HG03469 (cell line): Measurements from ENCODE around the gene RRP15.
"Not testable (repeated sequence)": the region's sequence is repeated elsewhere in the genome, so short reads cannot be mapped to it uniquely, and the experiment has no call there.

Experiments used
- ATAC-seq: cut with Tn5 transposase; IDR thresholded peaks from one replicate; pipeline ENCODE4 v1.9.1; 2021; ENCODE audit warnings: mild to moderate bottlenecking, moderate library complexity, moderate number of reproducible peaks; ENCODE audit not compliant: unreplicated experiment

RRP15 gene

DNA sequence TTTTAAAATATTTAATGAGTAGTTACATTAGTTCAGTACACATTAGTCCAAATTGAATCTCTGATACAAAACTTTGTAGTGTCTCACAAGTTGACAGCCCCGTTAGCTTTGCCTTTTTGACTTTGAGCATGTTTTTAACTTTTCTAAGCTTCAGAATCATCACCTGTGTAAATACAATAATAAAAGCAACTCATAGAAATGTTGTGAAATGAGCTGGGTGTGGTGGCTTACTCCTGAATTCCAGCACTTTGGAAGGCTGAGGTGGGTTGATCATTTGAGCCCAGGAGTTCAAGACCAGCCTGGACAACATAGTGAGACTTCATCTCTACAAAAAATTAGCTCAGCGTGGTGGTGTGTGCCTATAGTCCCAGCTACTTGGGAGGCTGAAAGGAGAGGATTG lies 11.1 kb downstream of the RRP15 start:
- no peak for ATAC-seq

DNA sequence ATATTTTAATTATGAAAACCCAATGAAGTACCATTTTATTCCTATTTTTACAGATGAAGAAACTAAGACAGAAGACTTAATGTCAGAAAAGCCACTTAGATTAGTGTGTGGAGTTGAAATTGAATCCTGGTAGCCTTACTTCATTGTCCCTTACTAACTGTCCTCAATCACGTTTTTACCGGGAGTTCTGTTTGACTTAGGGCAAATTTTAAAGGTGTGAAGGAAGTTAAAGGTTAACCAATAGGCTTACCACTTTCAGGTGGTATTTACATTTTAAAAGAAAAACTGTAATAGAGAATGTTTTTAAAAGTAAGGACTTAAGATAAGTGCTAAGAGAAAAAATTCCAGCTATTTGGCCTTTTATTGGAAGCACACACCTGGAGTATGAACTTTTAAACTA lies 12.4 kb downstream of the RRP15 start:
- ATAC-seq: no peak

DNA sequence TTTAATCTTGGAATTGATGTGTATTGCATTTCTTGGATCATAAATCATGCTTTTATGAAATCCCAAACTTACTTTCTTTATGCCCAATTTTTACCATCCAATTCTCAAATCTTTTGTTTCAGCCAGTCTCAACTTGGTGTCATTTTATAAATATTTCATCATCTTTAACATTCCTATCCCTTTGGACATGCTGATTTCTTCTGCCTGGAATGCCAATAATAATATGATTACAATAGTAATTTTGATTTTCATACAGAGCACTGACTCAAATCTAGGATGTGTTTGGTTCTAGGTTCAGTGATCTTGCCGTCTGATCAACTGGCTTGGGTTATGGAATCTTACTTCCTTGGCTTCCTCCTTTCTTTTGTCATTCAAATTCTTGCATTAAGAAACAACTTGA lies 12.8 kb downstream of the RRP15 start:
- ATAC-seq: no peak

DNA sequence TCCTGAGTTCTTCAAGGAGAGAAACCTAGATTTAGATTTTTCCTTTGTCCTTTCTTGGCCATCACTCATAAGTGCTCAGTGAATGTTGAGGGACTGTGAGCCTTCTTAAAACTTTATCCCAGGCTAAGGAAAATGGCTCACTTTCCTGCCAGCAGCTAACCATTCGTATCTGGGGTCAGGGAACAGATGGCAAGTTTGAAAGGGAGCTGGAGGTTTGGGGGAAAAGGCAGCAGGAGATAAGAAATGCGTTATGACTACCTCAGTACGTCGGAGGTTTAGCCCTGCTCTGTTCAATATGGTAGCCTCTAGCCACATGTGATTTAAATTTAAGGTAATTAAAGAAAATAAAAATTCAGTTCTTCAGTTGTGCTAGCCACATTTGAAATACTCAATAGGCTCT lies 13.3 kb downstream of the RRP15 start:
- no peak for ATAC-seq

DNA sequence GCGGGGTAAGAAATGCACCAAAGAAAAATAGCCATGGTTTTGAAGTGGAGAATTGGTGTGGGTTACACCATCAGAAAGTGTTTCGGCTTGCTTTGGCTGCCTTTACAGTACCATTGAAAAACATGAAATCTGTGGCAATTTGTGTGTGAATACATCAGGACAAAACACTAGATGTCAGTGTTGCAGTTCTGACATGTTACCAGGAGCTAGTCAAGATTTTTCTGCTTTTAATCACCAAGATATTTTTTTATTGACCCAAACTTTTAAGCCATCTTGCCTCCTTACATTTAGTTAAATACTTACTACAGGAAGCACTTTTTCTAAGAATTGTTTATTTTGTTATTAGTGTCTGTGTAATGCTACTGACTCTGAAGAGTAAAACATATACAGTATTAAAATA lies 14.3 kb downstream of the RRP15 start:
- peak; percentile 60 for ATAC-seq

DNA sequence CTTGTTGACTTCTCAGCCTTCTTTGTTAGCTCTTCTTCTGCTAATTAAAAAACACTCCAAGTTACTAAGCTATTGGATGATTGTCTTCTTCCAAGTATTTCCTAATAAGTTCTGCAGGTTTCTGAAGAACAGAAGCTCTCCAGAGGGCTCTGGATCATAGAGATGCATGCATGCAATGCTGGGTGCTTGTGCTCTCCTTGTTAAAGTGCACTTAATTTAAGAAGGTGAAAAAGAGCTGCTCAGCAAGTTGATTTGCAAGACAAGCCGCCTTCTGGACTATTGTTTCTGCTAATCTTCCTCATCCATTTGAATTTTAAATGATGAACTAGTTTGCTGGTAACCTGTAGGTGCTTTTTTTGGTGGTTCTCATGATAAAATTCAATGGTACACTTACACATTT lies 16.1 kb downstream of the RRP15 start:
- no peak for ATAC-seq

DNA sequence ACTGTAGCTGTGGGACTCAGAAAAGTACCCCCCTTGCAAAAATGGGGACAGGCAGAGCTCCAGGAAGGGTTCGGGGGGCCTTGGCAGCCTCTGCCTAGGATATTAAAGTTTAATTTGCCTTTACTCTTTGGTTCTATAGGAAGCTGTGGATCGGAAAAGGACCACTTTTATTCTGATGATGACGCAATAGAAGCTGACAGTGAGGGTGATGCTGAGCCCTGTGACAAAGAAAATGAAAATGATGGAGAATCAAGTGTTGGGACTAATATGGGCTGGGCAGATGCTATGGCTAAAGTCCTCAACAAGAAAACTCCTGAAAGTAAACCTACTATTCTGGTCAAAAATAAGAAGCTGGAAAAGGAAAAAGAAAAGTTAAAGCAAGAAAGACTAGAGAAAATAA lies 17.1 kb downstream of the RRP15 start:
- no peak for ATAC-seq

DNA sequence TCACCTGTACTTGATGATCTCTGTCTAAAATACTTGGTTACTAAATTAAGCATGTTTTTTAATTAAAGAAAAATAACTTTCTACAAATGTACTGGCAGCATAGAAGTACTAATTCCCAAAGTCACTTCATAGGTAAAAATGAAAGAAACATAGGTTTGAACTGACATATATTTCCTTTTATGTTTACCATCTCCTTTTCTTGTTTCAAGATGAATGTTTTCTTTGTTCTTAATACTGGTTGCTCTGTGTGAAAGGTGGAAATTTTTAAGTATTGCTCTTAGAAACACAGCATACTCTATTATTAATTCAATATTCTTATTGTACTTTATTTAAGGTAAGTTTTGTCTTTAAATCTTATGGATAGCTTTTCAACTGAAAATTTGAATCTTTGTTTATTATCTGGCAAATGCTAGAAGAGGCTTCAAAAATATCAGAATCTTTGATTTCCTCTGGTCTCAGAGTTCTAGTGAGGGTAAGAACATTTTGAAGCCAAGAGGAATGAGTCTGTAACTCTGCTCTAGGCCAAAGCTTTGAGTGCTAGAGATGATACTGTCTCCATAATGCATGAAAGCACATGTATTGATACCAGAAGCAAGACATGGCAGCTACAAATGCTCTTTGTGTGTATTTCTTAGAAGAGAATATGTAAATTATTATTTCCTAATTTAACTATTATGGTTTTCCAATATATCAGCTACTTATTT lies 18.2 kb downstream of the RRP15 start:
- ATAC-seq: no peak

DNA sequence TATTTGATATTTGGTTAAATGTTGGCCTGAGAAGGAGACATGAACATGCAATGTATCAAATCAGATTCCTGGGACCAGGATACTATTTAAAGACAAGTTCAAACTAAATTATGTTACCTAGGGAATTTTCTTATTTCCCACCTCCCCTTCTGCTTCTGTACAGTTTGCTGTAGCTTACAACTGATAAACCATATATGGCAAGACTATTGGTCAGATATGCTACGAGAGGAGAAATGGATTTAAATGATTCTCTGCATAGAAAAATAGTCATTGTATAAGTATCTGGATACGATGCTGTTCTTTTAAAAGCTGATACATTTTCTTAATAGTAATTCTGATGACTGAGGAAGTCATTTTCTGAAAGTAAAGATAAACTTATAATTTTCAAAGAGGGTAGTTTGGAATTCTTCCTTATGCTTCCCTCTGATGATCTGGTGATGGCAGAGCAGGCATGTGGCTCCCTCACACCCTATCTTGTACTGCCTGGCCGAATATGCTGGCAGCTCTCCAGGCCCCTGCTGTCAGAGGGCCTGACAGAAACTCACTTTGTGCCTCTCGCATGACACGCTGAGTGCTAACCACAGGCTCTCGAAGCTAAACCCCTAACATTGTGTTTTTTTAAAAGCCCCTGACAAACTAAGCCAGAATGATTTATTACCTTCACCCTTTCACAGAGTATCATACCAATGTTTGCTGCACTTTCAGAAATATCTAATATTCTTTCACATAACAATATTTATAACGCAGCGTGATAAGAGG lies 19.4 kb downstream of the RRP15 start:
- ATAC-seq: peak; percentile 79

DNA sequence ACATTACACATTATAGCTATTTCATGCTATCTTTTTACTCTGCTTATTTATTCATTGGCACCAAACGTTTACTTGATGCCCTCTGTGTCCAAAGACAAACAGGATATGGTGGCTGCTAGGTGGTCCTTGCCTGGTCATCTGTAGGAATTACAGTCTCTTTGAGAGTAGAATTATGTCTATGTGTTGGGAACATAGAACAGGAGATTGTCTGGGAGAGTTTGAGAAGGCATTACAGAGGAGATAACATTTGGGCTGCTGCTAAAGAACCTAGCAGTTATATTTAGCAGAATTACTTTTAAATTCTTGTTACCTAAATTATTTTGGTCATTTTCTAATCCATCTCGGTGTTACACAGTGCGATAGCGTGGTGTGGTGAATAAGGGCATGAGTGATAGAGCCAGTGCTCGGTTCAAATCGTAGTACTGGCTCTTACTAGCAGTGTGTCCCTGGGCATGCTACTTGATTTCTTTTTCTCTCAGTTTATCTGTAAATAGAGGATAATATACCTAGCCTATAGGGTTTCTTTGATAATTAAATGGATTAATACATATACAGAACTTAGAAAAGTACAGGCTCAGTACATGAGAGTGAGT lies 20.5 kb downstream of the RRP15 start:
- ATAC-seq: no peak

DNA sequence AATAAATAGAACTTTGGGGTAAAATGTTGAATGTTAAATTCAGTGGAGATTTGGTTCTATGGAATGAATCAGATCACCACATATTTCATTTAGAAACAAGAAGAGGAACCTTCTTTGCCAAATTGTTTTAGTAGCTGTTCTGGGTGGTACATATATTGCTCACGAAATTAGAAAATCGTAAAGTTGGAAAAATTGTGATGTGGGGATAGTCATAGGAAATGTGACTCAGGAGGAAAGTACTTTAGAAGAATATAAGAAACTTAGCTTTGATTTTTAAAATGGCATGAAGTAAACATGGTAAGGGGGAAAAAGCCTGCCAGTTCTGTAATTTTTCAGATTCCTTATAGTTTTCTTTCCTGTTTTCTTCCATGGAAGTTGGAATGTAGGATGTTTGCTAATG lies 27.4 kb downstream of the RRP15 start:
- no peak for ATAC-seq

DNA sequence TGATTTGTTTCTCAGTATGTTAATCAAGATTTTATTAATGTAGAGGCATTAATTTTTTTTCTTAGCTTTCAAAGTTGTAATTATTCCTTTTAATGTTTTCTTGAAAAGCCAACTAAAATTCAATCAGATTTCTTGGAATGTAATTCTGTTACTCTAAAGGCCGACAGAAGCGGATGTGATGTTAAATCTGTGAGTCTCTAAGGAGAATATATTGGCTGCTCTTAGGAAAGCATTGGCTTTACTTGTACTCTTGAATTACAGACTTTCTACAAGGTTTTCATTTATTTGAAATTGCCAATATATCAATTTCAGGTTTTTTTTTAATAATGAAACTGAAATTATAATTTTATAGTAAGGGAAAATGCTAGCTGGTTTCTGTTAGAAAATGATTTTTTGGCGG lies 29.2 kb downstream of the RRP15 start:
- no peak for ATAC-seq

DNA sequence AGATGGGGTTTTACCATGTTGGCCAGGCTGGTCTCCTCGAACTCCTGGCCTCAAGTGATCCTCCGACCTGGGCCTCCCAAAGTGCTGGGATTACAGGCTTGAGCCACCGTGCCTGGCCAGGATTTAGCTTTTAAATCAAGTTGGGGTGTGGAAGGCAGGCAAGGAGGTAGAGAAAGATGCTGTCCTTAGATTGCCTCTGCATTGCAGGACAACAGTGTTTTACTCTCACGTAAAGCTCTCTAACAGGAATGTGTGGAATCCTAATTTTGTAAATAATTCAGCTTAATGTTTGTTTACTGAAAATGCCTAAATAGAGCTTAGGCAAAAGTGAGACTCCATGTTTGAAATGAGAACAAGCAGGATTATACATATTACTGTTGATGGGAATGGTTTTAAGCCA lies 30.5 kb downstream of the RRP15 start:
- no peak for ATAC-seq

DNA sequence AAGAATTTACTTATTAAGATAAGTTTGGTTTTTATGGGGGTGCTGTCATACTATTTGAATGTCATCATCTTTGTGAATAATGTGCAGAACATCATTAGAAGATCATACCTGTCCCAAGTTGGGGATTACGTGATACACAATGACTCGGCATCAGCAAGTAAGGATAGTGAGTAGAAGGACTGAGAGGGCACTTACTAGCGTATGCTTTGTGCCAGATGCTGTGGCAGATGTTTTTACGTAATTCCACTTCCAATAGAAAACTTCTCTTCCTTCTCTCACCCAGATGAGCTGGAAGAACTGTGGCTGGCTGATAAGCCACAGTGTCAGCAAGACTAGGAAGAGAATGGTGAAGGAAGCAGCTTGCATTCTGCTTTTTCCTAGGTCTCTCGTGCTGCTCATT lies 32.0 kb downstream of the RRP15 start:
- ATAC-seq: no peak

DNA sequence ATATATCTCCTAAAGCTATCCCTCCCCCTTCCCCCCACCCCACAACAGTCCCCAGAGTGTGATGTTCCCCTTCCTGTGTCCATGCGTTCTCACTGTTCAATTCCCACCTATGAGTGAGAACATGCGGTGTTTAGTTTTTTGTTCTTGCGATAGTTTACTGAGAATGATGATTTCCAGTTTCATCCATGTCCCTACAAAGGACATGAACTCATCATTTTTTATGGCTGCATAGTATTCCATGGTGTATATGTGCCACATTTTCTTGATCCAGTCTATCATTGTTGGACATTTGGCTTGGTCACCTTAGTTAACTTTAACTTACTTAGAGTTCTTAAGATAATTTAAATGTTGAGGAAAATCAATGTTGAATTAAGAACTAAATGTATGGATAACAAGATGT lies 35.1 kb downstream of the RRP15 start:
- not testable (repeated sequence) for ATAC-seq

DNA sequence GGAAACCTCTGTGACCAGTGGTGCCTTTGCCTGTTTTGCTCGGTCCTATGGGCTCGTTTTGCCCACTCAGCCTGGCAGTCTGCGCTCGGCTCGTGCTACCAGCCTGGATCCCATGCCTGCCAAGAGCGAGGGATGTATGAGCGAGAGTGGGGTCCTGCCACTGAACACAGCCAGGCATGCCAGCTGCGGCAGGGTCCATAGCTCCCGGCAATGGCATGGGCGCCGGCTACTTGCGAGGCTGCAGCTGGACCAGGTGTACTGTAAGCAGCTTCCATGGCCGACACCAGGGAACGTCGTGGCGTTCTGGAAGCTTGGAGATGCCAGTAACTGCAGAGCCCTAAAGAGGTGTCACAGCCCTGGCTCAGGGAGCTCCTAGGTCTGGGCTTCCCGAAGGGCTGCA lies 37.7 kb downstream of the RRP15 start:
- no peak for ATAC-seq

DNA sequence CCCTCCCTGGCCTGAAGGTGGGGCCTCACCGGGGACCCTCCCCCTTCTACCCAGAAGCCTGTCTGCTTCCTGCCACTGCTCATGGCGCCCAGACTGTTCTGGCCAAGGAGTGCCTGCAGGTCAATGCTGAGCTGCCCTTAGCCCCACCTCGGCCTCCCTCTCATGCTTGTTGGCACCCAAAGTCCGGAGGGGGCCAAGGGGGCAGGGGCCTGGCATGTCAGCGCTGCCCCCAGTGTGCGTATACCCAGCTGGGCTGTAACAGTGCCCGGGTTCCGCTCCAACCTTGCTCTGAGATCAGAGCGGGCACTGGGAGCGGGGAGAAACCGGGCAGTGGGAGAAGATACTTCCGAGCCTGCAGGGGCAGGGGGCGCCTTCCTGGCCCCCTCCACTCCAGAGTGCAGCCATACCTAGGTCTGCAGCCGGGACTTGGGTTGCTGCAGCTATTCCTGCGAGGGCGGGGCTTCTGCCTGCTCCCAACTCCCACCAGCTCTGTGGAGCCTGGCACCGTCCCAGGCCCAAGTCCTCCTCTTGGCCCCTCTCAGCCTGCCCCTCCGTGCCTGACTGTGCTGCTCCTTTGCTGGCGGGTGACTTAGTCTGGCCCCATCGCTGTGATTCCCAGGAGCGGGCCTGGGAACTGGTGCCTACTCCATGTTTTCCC lies 38.6 kb downstream of the RRP15 start:
- ATAC-seq: no peak

DNA sequence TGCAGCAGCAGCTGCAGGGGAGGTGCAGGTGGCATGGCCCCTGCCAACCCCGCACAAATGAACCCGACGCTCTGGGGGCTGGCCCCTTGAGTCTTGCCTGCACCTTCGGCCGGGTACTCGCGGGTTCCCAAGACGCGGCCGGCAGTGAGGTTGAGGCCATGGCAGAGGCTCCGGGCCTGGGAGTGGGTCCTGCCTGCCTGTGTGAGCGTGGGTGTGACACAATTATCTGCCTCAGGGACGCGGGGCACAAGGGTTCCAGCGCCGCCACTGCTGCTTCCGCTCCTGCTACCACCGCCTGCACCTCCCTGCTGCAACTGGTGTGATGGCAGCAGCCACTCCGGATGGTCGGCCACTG lies 39.1 kb downstream of the RRP15 start:
- ATAC-seq: no peak

DNA sequence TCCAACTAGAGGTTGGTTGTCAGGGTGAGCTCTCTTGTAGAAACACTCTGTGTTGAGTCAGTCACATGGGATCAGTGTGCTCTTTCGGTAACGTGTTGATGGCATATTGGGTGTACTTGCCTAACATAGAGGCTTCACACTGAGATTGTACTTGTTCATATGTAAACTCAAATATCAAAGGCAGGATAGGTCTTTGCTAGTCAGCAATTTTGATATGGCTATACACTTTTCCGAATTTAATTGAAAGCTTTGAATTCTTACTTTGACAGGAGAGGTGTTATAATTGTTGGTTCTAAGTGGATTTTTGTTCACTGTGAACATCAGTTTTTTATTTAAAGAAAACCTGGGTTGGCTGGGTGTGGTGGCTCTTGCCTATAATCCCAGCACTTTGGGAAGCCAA lies 43.7 kb downstream of the RRP15 start:
- ATAC-seq: no peak

DNA sequence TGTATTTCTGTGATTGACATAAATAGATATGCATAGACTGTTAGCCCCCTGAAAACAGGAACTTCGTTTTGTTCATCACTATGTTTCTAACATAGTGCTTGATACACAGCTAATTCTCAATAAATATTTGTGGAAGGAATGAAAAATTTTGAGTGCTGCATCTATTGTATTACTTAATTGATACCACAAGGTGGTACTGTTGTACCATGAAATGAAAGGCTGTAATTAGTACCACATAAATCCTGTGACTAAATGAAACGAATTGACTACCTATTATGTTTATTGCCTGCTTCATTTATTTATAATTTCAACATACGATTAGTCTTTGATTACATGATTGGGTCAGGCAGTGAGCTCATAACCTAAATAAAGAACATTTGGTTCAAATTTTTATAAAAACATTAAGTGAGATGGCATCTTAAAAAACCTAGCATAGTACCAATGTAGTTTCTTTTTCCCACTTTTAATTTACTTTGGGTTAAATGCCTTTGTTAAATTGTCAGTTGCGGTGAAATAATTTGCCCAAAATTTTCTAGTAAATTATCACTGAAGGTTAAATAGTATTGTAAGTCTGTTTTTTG lies 45.0 kb downstream of the RRP15 start:
- peak; percentile 52 for ATAC-seq

DNA sequence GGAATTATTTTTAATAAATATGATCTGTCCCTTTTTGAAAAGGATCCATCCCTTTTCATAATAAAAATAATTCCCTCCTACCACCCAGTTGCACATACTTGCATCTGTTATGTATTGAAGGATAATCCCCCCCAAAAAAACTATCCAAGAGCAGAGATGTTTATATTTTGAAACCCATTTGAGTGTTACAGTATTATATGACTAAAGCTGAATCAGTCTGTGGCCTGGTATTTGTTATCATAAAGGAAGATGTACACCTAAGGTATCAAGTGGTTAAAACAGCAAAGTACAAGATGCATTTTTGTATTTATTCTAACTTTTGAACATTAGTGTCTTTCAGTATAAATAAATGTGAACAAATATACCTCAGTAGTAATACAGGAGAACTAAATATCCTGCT lies 47.3 kb downstream of the RRP15 start:
- ATAC-seq: no peak

DNA sequence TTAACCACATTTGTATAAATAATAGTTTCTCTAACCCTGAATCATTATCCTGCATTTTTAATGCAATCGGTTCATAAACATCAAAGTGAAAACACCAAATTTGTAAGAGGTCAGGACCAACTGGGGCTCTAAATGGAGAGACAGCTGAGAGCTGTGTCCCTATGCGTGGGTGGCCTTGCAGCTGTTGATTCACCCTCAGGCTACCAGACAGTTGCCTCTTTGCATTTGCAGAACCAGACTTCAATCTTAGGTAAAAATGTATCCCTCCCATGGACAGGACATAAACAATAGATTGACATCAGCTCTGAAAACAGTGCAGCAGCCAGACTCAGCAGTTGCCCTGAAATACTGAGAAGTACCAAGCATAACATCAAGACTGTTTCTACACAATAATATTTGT lies 51.2 kb downstream of the RRP15 start:
- no peak for ATAC-seq
